ENCODE results near the gene SGF29. TPM values are rescaled to one million over a fixed set of nuclear protein-coding genes. Genes with fewer than 3 reads are reported as not detected.

The SGF29 gene
- total and polyA plus RNA-seq, 2 of the 4 experiments (the other 2 are of a cell fraction): 4.3 to 7.7 TPM

- H3K4me1 ChIP-seq (ENCODE audit: control insufficient read depth, insufficient read depth, low read length): no peaks in the 10 kb centered on the region
- no TSS peak for BruUV-seq (replicated peaks)
- no peak overlapping the region for H3K4me3 ChIP-seq (ENCODE audit: insufficient read depth, low read depth, low read length)
- in situ Hi-C loops (cut with MboI; ENCODE audit: low sequenced_read_pairs) (loop anchor here (10.0 kb wide), 1 partner anchor 308 kb away; the partner anchor contains the start of gene SBK1), dilution Hi-C loops (cut with HindIII; ENCODE audit: low sequenced_read_pairs, unreplicated experiment) (no loop called here), intact Hi-C loops (cut with micrococcal nuclease) (no loop called here)
- ChIA-PET CTCF (no interaction called here), POLR2A (ENCODE audit: unreplicated experiment) (no interaction called here)
- H3K9ac ChIP-seq (ENCODE audit: low read depth, low read length): no peak overlapping the region
- DNase-seq (no peak), ATAC-seq (ENCODE audit: low read depth) (no peak)
- H4K5ac ChIP-seq (ENCODE audit: low read depth, low read length): no peak overlapping the region
- H3K9me3 ChIP-seq (ENCODE audit: control insufficient read depth, insufficient read depth, low read length): no peaks in the 10 kb centered on the region
- H3K9me1 ChIP-seq (ENCODE audit: insufficient read depth, low read length): no peaks in the 10 kb centered on the region
- no peak overlapping the region for H3K4me2 ChIP-seq (ENCODE audit: low read depth, low read length)
- no peak overlapping the region for H2BK5ac ChIP-seq (ENCODE audit: low read depth, low read length, poor library complexity, severe bottlenecking)
- no peak overlapping the region for H3K4ac ChIP-seq (ENCODE audit: low read depth, low read length)
- no peak overlapping the region for H3K27ac ChIP-seq (ENCODE audit: insufficient read depth, low read length)
- no peaks in the 10 kb centered on the region for H3K36me3 ChIP-seq (ENCODE audit: control insufficient read depth, insufficient read depth, low read length)
- no peak overlapping the region for H2BK20ac ChIP-seq (ENCODE audit: low read depth, low read length)
- TF ChIP-seq CTCF (conservative IDR thresholded peaks at IDR 0.05; ENCODE audit: low read depth, low read length) (no peak), RCOR1 (IDR thresholded peaks at IDR 0.05; ENCODE audit: insufficient replicate concordance, low read length) (no peak), BHLHE40 (IDR thresholded peaks at IDR 0.05; ENCODE audit: low read depth, low read length) (no peak), MXI1 (IDR thresholded peaks at IDR 0.05; ENCODE audit: borderline replicate concordance, low read depth, low read length) (no peak), NFE2L2 (IDR thresholded peaks at IDR 0.05; ENCODE audit: low read depth, low read length) (no peak), USF2 (IDR thresholded peaks at IDR 0.05; ENCODE audit: low read depth, low read length) (no peak), CHD1 (IDR thresholded peaks at IDR 0.05; ENCODE audit: low read depth, low read length) (no peak), SMC3 (IDR thresholded peaks at IDR 0.05; ENCODE audit: low read depth, low read length) (no peak), MAFK (IDR thresholded peaks at IDR 0.05; ENCODE audit: low read depth, low read length) (no peak), RAD21 (IDR thresholded peaks at IDR 0.05; ENCODE audit: low read length) (no peak), POLR2A (IDR thresholded peaks at IDR 0.05; ENCODE audit: low read depth, low read length) (no peak), RFX5 (IDR thresholded peaks at IDR 0.05; ENCODE audit: low read depth, low read length) (no peak)
- TF ChIP-seq, protein P1, sequence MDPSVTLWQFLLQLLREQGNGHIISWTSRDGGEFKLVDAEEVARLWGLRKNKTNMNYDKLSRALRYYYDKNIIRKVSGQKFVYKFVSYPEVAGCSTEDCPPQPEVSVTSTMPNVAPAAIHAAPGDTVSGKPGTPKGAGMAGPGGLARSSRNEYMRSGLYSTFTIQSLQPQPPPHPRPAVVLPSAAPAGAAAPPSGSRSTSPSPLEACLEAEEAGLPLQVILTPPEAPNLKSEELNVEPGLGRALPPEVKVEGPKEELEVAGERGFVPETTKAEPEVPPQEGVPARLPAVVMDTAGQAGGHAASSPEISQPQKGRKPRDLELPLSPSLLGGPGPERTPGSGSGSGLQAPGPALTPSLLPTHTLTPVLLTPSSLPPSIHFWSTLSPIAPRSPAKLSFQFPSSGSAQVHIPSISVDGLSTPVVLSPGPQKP (IDR thresholded peaks at IDR 0.05; ENCODE audit: borderline replicate concordance, low read depth, low read length): no peak
- H4K20me1 ChIP-seq (ENCODE audit: insufficient read depth, low read length): no peaks in the 10 kb centered on the region
- H2BK120ac ChIP-seq (ENCODE audit: low read depth, low read length): no peak overlapping the region
- WGBS, 2 experiments (ENCODE audit: extremely low coverage in 2 of 2, insufficient read length in 1 of 2): no CpG with 5 or more reads among the region's 6 CpGs
- no peak overlapping the region for H3K56ac ChIP-seq (ENCODE audit: extremely low read depth, insufficient read depth, low read length)
- H3K27me3 ChIP-seq (ENCODE audit: control insufficient read depth, insufficient read depth, low read length): peaks cover 35% of the 10 kb centered on the region
- H4K8ac ChIP-seq (ENCODE audit: low read depth in 2 of 2, low read length in 2 of 2): no peak overlapping the region
- H2BK15ac ChIP-seq (ENCODE audit: low read depth, low read length): no peak overlapping the region
- no peak overlapping the region for H3K14ac ChIP-seq (replicated peaks; ENCODE audit: low read depth, low read length)
- H3K18ac ChIP-seq (ENCODE audit: low read depth, low read length): no peak overlapping the region
- no peaks in the 10 kb centered on the region for H3K79me1 ChIP-seq (ENCODE audit: low read depth in 1 of 2, low read length in 2 of 2)
- no peak overlapping the region for H4K91ac ChIP-seq (ENCODE audit: insufficient read depth, low read depth, low read length)
- no peak overlapping the region for H3K23ac ChIP-seq (ENCODE audit: low read depth, low read length)
- no peak overlapping the region for H2AK9ac ChIP-seq (replicated peaks; ENCODE audit: low read depth, low read length, poor library complexity)
- no peak overlapping the region for H2AFZ ChIP-seq (replicated peaks; ENCODE audit: low read length, poor library complexity)
- H2AK5ac ChIP-seq (ENCODE audit: low read depth, low read length): no peak overlapping the region
Measured at GRCh38 chr16:28602529-28602928, 48.8 kb downstream of the SGF29 start.

Measured in IMR-90 (cell line).